Stimulated activated effector memory CD8-positive, alpha-beta T cell treated with anti-CD3 and anti-CD28 coated beads, Interleukin-12 subunit alpha, Interleukin-12 subunit beta, amount 100 ng/mL, for 72 hours (primary cell): Measurements from ENCODE around the gene TRIM63.

ENCODE experiments used
- ATAC-seq: fragments of 150-1000 bp; cut with Tn5 transposase; 2 replicates; pipeline ENCODE4 v1.10.0; 2021
- DNase-seq, 2 donors: peaks; one replicate each; pipeline ENCODE4 v3.0.0; 2021 to 2022; ENCODE audit warnings: low spot score in 2 of 2
- H3K27ac Mint-ChIP-seq: one replicate; pipeline ENCODE4 v1.8.0; 2022; ENCODE audit warnings: mild to moderate bottlenecking, mixed read lengths
- H3K36me3 Mint-ChIP-seq: one replicate; pipeline ENCODE4 v1.8.0; 2022; ENCODE audit warnings: mild to moderate bottlenecking, mixed read lengths
- H3K4me1 Mint-ChIP-seq: one replicate; pipeline ENCODE4 v1.8.0; 2022; ENCODE audit warnings: mixed read lengths
- H3K4me3 Mint-ChIP-seq: one replicate; pipeline ENCODE4 v1.8.0; 2022; ENCODE audit warnings: mild to moderate bottlenecking, mixed read lengths
- H3K9me3 Mint-ChIP-seq: one replicate; pipeline ENCODE4 v1.8.0; 2022; ENCODE audit warnings: mixed read lengths

The TRIM63 gene

GRCh38 chr1:26050248-26050640 is 17.2 kb downstream of the TRIM63 start:
- no peak overlapping the region for H3K4me3 Mint-ChIP-seq
- H3K9me3 Mint-ChIP-seq: no peaks in the 10 kb centered on the region
- peaks cover 1% of the 10 kb centered on the region for H3K4me1 Mint-ChIP-seq
- no peak overlapping the region for H3K27ac Mint-ChIP-seq
- no peaks in the 10 kb centered on the region for H3K36me3 Mint-ChIP-seq
- no peak for ATAC-seq
- no peak for DNase-seq

- Mint-ChIP-seq H3K36me3 (no peaks in the 10 kb centered on the region), H3K4me1 (peaks cover 5% of the 10 kb centered on the region), H3K27ac (no peak overlapping the region), H3K9me3 (no peaks in the 10 kb centered on the region), H3K4me3 (no peak overlapping the region)
- DNase-seq (no peak), ATAC-seq (no peak)
These were observed 17.7 kb downstream of the TRIM63 start for GRCh38 chr1:26049531-26050247.

DNA sequence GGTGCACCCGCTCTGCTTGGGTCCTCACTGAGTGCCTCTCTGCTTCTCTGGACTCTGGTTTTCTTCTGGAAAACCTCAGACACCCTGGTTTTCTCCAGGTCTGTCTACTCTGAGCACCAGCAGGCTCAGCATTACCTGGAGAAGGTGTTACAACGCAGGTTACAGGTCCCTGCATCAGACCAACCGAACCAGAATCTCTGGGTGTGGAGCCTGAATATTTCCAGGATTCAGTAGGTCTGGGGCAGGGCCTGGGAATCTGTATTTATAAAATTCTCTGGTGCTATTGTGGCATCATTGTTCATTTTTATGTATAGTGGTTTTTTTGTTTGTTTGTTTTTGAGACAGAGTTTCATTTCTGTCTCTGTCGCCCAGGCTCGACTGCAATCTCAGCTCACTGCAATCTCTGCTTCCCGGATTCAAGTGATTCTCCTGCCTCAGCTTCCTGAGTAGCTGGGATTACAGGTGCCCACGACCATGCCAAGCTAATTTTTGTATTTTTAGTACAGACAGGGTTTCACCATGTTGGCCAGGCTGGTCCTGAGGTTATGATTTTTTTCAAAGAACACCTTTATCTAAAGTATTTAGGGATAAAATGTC is 20.1 kb downstream of the TRIM63 start:
- H3K27ac Mint-ChIP-seq: no peak overlapping the region
- peaks cover 5% of the 10 kb centered on the region for H3K4me1 Mint-ChIP-seq
- no peak for DNase-seq
- no peak overlapping the region for H3K4me3 Mint-ChIP-seq
- H3K36me3 Mint-ChIP-seq: no peaks in the 10 kb centered on the region
- H3K9me3 Mint-ChIP-seq: no peaks in the 10 kb centered on the region
- ATAC-seq: no peak

- H3K36me3 Mint-ChIP-seq: no peaks in the 10 kb centered on the region
- peaks cover 5% of the 10 kb centered on the region for H3K4me1 Mint-ChIP-seq
- no peak overlapping the region for H3K27ac Mint-ChIP-seq
- H3K4me3 Mint-ChIP-seq: no peak overlapping the region
- ATAC-seq: no peak
- H3K9me3 Mint-ChIP-seq: no peaks in the 10 kb centered on the region
- DNase-seq: no peak
These were observed 21.0 kb downstream of the TRIM63 start for GRCh38 chr1:26046246-26047095.

GRCh38 chr1:26045722-26046245 is 21.6 kb downstream of the TRIM63 start, which contains the start of gene SLC30A2:
TSS of gene SLC30A2 (minus strand) at chr1:26046118. CDS start at chr1:26045896, 222 bp downstream.
- DNase-seq (no peak), ATAC-seq (no peak)
- peaks cover 5% of the 10 kb centered on the region for H3K4me1 Mint-ChIP-seq
- H3K36me3 Mint-ChIP-seq: no peaks in the 10 kb centered on the region
- no peak within 1 kb of the TSS for H3K4me3 Mint-ChIP-seq
- no peak within 1 kb of the TSS for H3K27ac Mint-ChIP-seq
- H3K9me3 Mint-ChIP-seq: no peaks in the 10 kb centered on the region

GRCh38 chr1:26044971-26045721 is 22.3 kb downstream of the TRIM63 start:
- Mint-ChIP-seq H3K4me3 (no peak overlapping the region), H3K36me3 (no peaks in the 10 kb centered on the region), H3K27ac (no peak overlapping the region), H3K9me3 (no peaks in the 10 kb centered on the region), H3K4me1 (peaks cover 5% of the 10 kb centered on the region)
- ATAC-seq: no peak
- no peak for DNase-seq

DNA sequence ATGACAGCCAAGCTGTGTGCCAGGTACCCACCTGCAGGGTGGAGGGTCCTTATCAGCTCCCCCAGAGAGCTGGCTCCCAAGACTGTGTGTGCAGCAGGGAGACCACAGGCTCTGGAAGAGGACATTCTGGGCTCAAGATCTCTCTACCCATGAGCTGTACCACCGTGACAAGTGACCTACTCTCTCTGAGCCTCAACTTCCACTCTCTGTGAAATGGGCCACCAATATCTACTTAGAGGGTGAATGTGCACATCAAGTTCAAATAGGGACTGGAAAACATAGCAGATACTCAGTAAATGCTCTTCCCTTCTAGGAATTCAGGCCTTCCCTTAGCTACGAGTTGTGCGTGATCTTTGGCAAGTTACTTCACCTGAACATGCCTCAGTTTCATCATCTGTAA is 23.0 kb downstream of the TRIM63 start:
- Mint-ChIP-seq H3K4me3 (no peak overlapping the region), H3K36me3 (no peaks in the 10 kb centered on the region), H3K4me1 (peaks cover 5% of the 10 kb centered on the region), H3K9me3 (no peaks in the 10 kb centered on the region), H3K27ac (no peak overlapping the region)
- DNase-seq (no peak), ATAC-seq (no peak)

- Mint-ChIP-seq H3K9me3 (no peaks in the 10 kb centered on the region), H3K4me1 (peaks cover 5% of the 10 kb centered on the region), H3K27ac (no peak overlapping the region), H3K36me3 (no peaks in the 10 kb centered on the region), H3K4me3 (no peak overlapping the region)
- DNase-seq (no peak), ATAC-seq (no peak)
These were observed 23.7 kb downstream of the TRIM63 start for GRCh38 chr1:26043765-26044164.

DNA sequence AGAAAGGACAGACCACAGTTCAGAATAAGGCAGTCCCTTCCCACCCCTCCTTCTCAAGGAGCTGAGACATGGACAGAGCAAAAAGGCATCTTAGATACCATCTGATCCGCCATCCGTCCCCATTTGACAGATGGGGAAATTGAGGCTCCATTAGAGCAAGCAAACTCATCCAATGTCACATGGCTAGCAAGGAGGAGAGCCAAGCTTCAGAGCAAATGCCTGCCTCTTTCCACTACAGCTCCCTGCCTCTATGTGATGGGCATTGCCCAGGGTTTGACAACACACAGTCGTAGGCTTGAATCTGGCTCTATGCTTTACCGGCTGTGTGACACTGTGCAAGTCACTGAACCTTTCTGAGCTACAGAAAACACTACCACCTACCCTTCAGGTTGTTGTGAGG is 25.5 kb downstream of the TRIM63 start:
- peaks cover 5% of the 10 kb centered on the region for H3K4me1 Mint-ChIP-seq
- H3K9me3 Mint-ChIP-seq: no peaks in the 10 kb centered on the region
- H3K27ac Mint-ChIP-seq: no peak overlapping the region
- DNase-seq: no peak
- ATAC-seq: no peak
- no peak overlapping the region for H3K4me3 Mint-ChIP-seq
- no peaks in the 10 kb centered on the region for H3K36me3 Mint-ChIP-seq

DNA sequence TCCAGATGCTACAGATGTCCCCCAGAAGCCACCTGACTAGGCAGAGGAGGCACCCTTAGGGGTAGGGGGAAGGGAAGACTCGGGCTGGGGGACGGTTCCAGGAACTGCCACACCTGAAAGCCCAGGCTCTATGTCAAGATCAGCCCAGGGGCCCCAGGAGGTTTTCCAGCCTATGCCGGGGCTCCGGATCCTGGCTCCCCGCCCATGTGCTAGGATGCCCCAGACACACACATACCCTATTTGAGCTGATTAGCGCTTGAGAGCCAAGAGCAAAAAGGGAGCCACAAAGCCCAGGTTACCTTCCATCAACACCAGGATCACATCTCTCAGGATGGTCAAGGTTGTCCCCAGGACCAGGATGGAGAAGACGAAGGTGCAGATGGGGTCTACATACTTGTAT is 26.0 kb downstream of the TRIM63 start:
- no peak overlapping the region for H3K4me3 Mint-ChIP-seq
- ATAC-seq: no peak
- H3K4me1 Mint-ChIP-seq: peaks cover 9% of the 10 kb centered on the region
- DNase-seq: no peak
- no peaks in the 10 kb centered on the region for H3K9me3 Mint-ChIP-seq
- no peak overlapping the region for H3K27ac Mint-ChIP-seq
- H3K36me3 Mint-ChIP-seq: no peaks in the 10 kb centered on the region

DNA sequence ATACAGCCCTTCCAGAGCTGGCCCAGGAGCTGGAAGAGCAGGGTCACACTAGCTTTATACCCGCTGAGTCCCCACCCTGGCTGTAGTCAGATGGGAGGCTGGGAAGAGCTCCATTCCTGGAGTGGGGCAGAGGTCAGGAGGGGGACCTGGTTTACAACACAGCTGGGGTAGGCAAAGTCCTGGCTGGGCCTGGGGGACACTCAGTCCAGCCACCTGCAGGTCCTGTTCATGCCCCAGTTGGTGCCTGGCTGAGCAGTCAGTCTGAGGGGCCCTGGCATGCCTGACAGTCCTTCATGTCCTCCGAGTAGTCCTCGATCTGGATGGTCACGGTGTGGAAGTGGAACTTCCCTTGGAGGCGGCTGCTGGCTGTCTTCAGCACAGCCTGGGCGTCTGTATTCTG is 28.5 kb downstream of the TRIM63 start:
- Mint-ChIP-seq H3K27ac (peak overlapping the region; percentile 32), H3K4me3 (no peak overlapping the region), H3K36me3 (no peaks in the 10 kb centered on the region), H3K9me3 (no peaks in the 10 kb centered on the region), H3K4me1 (peaks cover 22% of the 10 kb centered on the region)
- ATAC-seq (no peak), DNase-seq (no peak)

DNA sequence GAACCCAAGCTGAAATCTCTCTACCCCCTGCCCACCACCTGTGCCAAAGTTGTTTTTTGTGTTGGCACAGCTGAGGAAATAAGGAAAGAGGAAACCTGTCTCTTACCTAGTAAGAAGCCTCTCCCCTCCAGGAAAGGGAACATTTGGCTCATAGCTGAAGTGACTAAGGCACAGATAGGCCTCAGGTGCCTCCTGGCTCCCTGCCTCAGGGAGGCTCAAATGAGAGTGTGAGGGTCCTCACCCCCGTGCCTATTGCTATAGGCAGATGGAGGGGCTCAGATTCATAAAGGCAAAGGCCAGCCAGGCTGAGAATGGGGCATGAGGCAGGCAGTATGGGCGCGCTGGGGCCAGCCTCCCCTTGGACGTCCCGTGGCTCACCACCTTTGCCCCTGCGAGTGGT is 29.0 kb downstream of the TRIM63 start:
- Mint-ChIP-seq H3K27ac (peak overlapping the region; percentile 32), H3K4me1 (peaks cover 22% of the 10 kb centered on the region), H3K4me3 (no peak overlapping the region), H3K36me3 (no peaks in the 10 kb centered on the region), H3K9me3 (no peaks in the 10 kb centered on the region)
- no peak for DNase-seq
- no peak for ATAC-seq

- Mint-ChIP-seq H3K27ac (peak overlapping the region; percentile 32), H3K9me3 (no peaks in the 10 kb centered on the region), H3K4me3 (no peak overlapping the region), H3K4me1 (peaks cover 22% of the 10 kb centered on the region), H3K36me3 (no peaks in the 10 kb centered on the region)
- no peak for DNase-seq
- no peak for ATAC-seq
These were observed 29.5 kb downstream of the TRIM63 start for GRCh38 chr1:26037904-26038303.

GRCh38 chr1:26036756-26037281 is 30.6 kb downstream of the TRIM63 start:
- ATAC-seq (no peak), DNase-seq (no peak)
- Mint-ChIP-seq H3K4me3 (peak overlapping the region; percentile 98), H3K4me1 (peaks cover 22% of the 10 kb centered on the region), H3K9me3 (no peaks in the 10 kb centered on the region), H3K36me3 (no peaks in the 10 kb centered on the region), H3K27ac (no peak overlapping the region)
